Measurements from ENCODE around the gene SLIT3.

SLIT3 gene

GRCh38 chr5:168674893-168675482 is 626.0 kb downstream of the SLIT3 start:
- DNase-seq: no peak
- intact Hi-C loops (cut with DNase I): loop anchor here (5.0 kb wide), 1 partner anchor 907 kb away; the partner anchor contains the start of gene SPDL1

DNA sequence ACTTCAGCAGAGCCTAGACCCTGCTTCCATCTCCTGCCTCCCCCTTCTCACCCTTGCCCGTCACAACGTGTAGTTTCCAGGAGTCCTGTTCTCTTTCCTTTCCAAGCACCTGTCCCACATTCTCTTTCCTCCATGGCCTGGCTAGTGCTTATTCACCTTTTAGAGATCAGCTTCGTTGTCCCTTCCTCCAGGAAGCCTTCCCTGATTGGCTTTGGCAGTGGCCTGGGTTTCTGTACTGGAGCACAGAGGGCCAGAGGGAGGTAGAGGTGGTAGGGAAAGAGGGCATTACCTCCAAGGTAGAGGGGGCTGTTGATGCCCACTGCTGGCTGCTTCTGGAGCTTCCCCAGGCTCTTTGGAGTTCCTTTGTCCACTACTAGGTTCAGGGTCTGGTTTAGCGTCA is 628.1 kb downstream of the SLIT3 start:
- no peak for DNase-seq
- intact Hi-C loops (cut with DNase I): no loop called here

DNA sequence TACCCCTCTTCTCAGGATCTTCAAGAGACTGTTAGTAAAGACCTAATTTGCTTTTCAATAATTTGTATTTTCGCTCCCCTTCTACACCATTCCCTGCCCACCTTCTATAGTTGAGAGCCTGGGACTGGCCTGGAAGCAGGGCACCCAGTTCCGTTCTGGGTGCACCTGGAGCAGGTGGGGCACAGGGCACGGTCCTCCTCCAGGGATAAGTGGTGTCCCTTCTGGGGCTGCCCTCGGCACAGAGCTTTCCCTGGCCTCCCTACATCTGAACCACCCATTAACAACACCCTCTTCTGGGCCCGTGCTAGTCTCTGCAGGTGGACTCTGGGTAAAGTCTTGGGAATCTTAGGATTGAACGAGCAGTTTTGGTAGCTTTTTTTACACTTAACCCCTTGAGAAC is 628.9 kb downstream of the SLIT3 start:
- intact Hi-C loops (cut with DNase I): no loop called here
- no peak for DNase-seq

DNA sequence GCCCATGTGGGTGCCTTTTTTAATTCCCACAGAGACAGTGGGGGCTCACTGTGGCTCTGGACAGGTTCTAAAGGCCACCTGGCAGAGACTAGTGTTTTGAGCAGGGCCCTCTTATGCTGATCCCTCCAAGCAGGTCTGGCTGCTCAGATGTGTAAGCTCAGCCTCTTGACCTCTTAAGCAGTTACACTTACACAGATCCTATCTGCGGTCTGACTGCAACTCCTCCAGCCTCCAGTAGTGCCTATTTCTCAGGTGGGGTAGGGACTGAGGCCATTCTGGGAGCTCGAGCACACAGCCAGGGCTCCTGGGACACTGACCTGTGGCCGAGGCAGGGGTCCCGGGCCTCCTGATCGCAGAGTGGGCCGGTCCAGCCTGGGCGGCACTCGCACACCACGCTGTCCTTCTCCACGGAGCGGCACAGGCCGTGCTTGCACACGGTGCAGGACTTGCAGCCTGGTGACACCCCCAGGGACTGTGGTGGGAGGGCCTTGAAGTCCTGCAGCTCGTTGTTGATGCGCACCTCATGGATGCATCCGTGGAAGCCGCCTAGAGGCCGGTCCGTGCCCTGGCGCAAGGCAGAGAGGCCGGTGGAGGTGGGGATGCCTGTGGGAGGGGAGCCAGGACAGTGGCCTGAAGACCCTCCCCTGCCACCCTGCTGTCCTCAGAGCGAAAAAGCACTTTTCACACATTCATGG is 629.9 kb downstream of the SLIT3 start:
- intact Hi-C loops (cut with DNase I): no loop called here
- DNase-seq: no peak

DNA sequence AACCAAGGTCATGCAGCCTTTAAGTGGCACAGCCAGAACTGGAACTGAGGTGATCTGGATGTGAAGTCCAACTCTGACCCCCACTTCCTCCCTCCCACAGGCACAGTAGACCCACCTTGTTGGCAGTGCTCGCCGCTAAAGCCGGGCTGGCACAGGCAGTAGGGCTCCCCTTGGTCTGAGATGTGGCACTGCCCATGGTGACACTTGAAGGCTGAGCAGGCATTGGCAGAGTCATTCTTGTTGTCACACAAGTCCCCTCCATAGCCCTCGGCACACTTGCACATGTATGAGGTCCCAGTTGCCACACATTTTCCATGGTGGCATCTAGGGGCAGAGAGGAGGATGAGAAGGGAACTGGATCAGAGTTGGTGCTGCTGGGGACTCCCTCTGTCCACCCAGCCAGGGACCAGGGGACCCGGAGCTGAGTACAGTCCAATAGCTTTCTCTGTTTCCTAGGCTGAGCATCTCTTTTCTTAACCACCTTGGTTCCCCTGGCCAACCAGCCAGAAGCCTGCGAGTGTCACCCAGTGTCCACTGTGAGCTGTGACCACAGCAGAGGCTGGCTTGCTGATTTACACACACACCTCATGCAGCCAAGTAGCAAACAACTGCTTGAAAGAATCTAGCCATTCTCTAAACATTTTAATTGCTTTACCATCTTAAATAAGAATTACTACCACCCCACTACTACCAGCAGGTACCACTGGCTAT is 631.1 kb downstream of the SLIT3 start:
- DNase-seq: peak in 1 of 10 donors; percentile 61

DNA sequence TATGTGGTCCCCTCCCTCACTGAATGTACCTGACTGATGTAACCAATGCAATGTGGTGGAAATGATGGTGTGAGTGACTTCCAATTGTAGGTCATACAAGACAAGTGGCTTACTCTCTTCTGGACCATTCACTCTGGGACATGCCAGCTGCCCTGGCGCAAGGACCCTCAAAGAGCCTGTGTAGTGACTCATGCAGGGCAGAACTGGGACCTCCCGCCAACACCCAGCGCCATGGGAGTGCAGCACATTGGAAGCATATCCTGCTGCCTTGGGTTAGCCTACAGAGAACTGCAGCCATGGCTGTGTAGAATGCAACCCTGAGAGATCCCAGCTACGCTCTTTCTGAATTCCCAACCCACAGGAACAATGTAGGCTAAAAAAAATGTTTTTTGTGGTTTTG is 631.8 kb downstream of the SLIT3 start:
- intact Hi-C loops (cut with DNase I): no loop called here

More for the DNA sequence above, 631.1 kb downstream of the SLIT3 start:
- intact Hi-C loops (cut with DNase I): no loop called here

GRCh38 chr5:168668078-168668477 is 632.9 kb downstream of the SLIT3 start:
- DNase-seq: no peak
- intact Hi-C loops (cut with DNase I): no loop called here

More for the DNA sequence above, 631.8 kb downstream of the SLIT3 start:
- no peak for DNase-seq

DNA sequence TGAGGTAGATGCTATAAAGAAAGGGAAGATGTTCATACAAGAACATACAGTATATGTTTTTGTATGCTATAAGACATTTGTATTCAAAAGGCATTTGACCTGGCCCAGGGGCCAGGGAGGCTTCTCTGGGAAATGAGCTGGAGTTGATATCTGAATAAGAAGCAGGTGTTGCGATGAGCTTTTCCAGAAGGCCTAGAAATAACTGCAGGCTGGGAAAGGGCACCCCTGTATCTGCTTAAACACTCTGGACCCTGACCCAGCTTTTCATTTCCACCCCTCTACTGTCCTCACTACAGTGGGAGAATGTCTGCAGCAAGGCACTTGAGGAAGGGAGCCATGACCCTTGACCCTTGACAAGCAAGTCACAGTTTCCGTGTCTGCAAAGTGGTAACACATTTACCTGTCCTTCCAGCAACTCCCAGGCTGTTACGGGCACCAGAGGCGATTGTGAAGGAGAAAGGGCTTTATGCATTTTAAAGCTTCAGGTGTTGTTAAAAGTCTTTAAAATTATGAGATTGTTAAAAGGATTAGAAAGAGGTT is 633.6 kb downstream of the SLIT3 start:
- intact Hi-C loops (cut with DNase I): no loop called here
- DNase-seq: no peak

- peak in 1 of 10 donors; percentile 67 for DNase-seq
- intact Hi-C loops (cut with DNase I): no loop called here
Measured at GRCh38 chr5:168666356-168666755, 634.6 kb downstream of the SLIT3 start.

DNA sequence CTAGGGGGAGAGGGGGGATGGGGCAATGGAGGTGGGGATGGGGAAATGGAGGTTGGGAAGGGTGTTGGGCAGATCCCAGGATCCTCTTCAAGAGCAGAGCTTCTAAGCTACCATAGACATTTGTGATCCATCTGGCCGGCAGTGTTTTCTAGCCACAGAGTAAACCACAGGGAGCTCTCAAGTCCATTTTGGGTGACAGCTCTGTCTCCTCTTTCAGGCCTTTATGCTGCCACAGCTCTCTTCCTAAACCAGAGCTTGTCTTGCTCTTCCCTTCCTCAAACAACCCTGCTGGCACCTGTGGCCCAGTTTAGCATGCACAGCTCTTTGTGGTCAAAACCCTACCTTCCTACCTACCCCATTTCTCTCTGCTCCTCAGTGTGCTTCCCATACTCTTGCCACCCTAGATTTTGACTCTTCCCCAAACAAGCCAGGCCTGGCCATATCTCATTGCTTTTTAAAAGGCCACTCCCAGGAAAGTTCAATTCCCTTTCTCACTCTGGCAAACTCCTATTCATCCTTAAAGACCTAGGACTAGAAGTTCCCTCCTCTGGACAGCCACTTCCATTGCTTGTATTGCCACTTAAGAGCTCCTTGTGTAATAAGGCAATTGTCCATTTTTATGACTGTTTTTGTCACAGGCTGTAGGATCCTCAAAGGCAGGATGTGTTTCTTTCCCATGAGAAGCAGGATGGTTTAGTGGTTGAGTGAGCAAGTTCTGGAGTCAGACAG is 637.5 kb downstream of the SLIT3 start:
- DNase-seq: no peak
- intact Hi-C loops (cut with DNase I): no loop called here

DNA sequence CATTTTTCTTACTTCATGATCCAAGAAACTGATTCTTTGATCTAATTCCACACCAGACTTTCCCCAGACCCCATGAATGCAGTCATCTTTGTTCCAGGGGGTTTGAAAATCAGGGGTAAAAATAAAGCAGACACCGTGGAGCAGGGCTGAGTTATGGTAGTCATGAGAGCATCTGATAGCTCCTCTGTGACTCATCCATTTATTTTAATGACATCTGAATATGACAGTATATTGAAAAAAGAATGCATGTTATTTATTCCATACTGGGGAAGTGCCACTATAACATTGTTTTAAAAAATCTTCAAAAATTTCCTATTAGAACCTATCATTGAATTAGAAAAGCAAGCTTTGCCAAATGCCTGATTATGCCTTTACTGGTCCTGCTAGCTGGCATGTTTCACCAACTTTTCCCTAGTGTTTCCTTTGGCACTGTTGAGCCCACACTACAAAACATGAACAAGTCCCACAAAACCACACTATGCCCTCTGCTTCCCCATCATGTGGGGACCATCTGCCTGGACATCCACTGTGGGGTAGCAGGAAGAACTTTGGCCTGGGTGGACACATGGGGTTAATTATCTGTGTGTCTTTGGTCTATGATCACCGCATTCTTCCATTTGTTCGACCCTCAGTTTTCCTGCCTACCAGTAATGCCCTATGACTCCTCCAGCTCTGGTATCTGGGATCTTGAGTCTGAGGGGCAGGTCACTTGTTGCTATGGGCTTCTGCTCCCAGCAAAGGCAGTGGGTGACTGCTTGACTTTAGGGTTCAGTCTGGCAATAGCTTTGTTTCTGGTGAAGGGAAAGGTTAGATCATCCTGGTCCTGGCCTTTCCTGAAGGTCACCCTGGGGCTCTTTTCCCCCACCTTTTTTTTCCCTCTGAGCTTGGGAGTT is 639.1 kb downstream of the SLIT3 start:
- no peak for DNase-seq
- intact Hi-C loops (cut with DNase I): no loop called here

- intact Hi-C loops (cut with DNase I): no loop called here
- no peak for DNase-seq
Measured at GRCh38 chr5:168660691-168661090, 640.2 kb downstream of the SLIT3 start.

DNA sequence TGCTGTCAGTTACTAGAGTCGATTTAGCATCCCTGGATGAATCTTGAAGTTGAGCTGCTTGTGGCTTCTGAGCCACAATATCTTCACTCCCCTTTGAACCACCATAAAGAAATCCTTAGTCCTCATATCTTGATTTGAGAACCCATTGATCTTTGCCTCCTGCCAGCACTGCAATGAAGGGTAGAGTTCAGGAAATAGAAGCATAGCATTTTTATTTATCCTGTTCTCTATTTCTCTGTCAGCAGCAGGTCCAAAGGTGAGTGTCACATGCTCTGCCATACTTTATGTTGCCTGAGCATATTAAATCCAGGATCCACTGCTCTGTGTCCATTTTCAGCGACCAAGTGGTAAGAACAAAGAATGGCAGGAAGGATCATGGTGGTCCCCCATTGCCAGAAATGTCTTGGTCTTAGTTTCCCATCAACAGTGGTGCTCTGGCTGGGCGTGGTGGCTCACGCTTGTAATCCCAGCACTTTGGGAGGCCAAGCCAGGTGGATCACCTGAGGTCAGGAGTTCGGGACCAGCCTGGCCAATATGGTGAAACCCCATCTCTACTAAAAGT is 641.6 kb downstream of the SLIT3 start:
- intact Hi-C loops (cut with DNase I): no loop called here
- no peak for DNase-seq

DNA sequence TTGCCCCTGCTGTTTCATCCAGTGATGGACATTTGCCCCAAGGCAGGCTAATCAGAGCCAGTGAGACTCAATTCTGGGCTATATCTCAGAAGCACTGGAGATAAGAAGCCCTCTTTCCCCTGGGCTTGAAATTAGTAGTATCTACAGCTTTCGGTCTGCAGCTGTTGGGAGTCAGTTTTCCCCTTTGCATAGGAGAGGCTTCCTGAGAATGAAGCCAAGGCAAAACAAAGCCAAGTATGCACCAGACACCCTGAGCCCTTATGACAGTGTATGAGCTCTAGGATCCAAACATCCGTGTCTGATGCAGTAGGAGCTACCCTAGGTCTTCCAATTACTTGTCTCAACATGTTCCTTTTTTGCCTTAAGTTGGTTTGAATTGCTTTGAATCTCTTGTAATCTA is 642.5 kb downstream of the SLIT3 start:
- no peak for DNase-seq
- intact Hi-C loops (cut with DNase I): no loop called here

DNA sequence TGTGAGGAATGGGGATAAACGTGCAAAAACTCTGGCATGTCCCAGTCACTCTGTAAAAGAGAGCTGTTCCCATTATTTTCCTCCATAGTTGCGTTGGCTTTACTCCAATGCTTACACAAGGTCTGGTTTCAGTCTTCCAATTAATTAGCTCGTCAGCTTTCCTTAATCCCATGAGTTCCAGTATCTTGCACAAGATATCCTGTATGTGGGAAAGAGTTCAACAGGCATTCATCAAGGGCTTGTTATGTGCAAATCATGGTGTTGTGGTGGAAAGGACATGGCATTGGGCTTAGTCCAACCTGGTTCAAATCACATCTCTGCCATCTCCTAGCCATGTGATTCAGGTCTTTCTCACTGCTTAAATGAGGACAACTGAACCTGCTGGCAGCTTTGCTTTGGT is 644.3 kb downstream of the SLIT3 start:
- intact Hi-C loops (cut with DNase I): no loop called here
- DNase-seq: no peak

DNA sequence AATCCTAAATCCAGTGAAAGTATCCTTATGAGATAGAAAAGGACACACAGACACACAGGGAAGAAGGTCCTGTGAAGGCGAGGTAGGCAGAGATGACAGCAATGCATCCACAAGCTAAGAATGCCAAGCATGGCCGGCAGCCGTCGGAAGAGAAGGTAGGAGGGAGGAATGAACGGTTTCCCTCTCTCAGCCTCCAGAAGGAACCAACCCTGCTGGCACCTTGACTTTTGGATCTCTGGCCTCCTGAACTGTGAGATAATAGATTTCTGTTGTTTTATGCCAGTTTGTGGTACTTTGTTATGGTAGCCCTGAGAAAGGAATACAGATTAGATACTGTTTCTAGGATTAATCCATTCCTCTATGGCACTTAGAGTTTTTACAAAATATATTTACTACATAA is 645.6 kb downstream of the SLIT3 start:
- DNase-seq: no peak

GRCh38 chr5:168654211-168654721 is 646.7 kb downstream of the SLIT3 start:
- intact Hi-C loops (cut with DNase I): no loop called here
- DNase-seq: no peak

More for the DNA sequence above, 645.6 kb downstream of the SLIT3 start:
- intact Hi-C loops (cut with DNase I): no loop called here

GRCh38 chr5:168653626-168654025 is 647.3 kb downstream of the SLIT3 start:
- no peak for DNase-seq
- intact Hi-C loops (cut with DNase I): no loop called here

DNA sequence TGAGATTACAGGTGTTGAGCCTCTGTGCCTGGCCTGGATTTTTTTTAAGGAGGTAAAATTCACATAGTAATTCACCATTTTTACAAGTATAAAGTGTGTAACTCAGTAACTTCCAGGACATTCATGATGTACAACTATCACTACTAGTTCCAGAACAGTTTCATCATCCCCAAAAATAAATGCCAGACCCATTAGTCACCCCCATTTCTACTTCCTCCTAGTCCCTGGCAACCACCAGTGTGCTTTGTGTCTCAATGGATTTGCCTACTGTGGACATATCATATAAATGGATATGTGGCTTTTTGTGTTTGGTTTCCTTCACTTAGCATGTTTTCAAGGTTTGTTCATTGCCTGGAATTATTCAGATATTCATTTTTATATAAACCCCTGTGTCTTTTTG is 649.3 kb downstream of the SLIT3 start:
- intact Hi-C loops (cut with DNase I): no loop called here
- DNase-seq: no peak
